ENCODE measurements around the gene CRADD. TPM values are rescaled to one million over a fixed set of nuclear protein-coding genes. Genes with fewer than 3 reads are reported as not detected.

CRADD gene
- total RNA-seq, 1 donor from 2014 or later = 9.8 TPM

DNA sequence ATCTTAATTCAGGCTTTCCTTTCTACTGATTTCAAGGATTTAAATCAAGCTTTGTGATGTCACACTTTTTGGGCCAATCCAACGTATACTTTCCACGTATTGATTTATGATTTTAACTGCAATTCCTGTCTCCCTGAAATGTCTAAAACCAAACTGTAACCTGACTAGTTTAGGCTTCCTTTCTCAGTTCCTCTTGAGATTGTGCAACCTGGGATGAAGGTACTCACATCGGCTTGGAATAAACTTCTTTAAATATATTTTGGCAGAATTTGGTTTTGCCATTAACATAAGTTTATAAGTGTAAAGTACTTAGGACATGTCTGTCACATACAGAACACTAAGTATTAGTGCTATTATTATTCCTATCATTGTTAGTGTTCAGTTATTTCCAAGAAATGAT is 224.6 kb downstream of the CRADD start:
- no peak overlapping the region for H3K27ac Mint-ChIP-seq (ENCODE audit: unreplicated experiment)
- no peak for TF ChIP-seq CTCF (conservative IDR thresholded peaks at IDR 0.05)
- peaks cover 9% of the 10 kb centered on the region for H3K9me3 Mint-ChIP-seq
- H3K27me3 Mint-ChIP-seq (ENCODE audit: low read depth) = no peaks in the 10 kb centered on the region
- peaks cover 5% of the 10 kb centered on the region for H3K36me3 Mint-ChIP-seq (ENCODE audit: low read depth)
- H3K4me1 Mint-ChIP-seq = no peaks in the 10 kb centered on the region
- H3K4me3 Mint-ChIP-seq = no peak overlapping the region
- DNase-seq (ENCODE audit: low read depth, low spot score) = no peak

DNA sequence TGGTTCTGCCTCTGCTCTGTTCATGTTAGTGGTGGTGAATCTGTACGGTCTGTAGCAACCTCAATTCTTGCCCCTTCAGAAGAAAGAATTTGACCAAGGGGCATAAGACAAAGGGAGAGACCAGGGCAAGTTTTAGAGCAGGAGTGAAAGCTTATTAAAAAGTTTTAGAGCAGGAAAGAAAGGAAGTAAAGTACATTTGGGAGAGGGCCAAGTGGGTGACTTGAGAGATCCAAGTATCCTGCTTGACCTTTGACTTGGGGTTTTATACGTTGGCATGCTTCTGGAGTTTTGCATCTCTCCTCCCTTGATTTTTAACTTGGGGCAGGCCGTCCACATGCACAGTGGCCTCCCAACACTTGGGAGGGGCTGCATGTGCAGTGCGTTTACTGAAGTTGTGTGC is 225.0 kb downstream of the CRADD start:
- peaks cover 9% of the 10 kb centered on the region for H3K9me3 Mint-ChIP-seq
- H3K4me3 Mint-ChIP-seq = no peak overlapping the region
- H3K27ac Mint-ChIP-seq (ENCODE audit: unreplicated experiment) = no peak overlapping the region
- H3K4me1 Mint-ChIP-seq = no peaks in the 10 kb centered on the region
- peaks cover 5% of the 10 kb centered on the region for H3K36me3 Mint-ChIP-seq (ENCODE audit: low read depth)
- no peaks in the 10 kb centered on the region for H3K27me3 Mint-ChIP-seq (ENCODE audit: low read depth)
- no peak for TF ChIP-seq CTCF (conservative IDR thresholded peaks at IDR 0.05)
- no peak for DNase-seq (ENCODE audit: low read depth, low spot score)

GRCh38 chr12:93902736-93903562 is 225.8 kb downstream of the CRADD start:
- no peak overlapping the region for H3K4me3 Mint-ChIP-seq
- no peak for DNase-seq (ENCODE audit: low read depth, low spot score)
- no peaks in the 10 kb centered on the region for H3K27me3 Mint-ChIP-seq (ENCODE audit: low read depth)
- no peak for TF ChIP-seq CTCF (conservative IDR thresholded peaks at IDR 0.05)
- H3K27ac Mint-ChIP-seq (ENCODE audit: unreplicated experiment) = no peak overlapping the region
- peaks cover 5% of the 10 kb centered on the region for H3K36me3 Mint-ChIP-seq (ENCODE audit: low read depth)
- peaks cover 9% of the 10 kb centered on the region for H3K9me3 Mint-ChIP-seq
- no peaks in the 10 kb centered on the region for H3K4me1 Mint-ChIP-seq

DNA sequence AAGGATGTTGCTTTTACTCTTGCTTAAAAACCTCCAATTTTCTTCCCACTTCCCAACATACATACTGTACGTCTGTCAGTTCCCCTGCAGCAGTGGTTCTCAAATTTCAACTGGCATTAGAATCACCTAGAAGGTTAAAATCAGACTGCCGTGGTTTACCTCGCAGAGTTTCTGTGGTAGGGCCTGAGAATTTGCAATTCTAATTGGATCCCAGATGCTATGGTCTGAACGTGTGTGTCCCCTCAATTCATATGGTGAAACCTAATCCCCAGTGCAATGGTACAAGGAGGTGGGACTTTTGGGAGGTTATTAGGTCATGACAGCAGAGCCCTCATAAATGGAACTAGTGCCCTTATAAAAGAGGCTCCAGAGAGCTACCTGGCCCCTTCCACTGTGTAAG is 226.9 kb downstream of the CRADD start:
- Mint-ChIP-seq H3K4me3 (no peak overlapping the region), H3K36me3 (ENCODE audit: low read depth) (peaks cover 5% of the 10 kb centered on the region), H3K9me3 (peaks cover 9% of the 10 kb centered on the region), H3K27ac (ENCODE audit: unreplicated experiment) (no peak overlapping the region), H3K27me3 (ENCODE audit: low read depth) (no peaks in the 10 kb centered on the region), H3K4me1 (no peaks in the 10 kb centered on the region)
- DNase-seq (ENCODE audit: low read depth, low spot score) = no peak
- no peak for TF ChIP-seq CTCF (conservative IDR thresholded peaks at IDR 0.05)

- no peak overlapping the region for H3K27ac Mint-ChIP-seq (ENCODE audit: unreplicated experiment)
- no peaks in the 10 kb centered on the region for H3K27me3 Mint-ChIP-seq (ENCODE audit: low read depth)
- peaks cover under 1% of the 10 kb centered on the region for H3K36me3 Mint-ChIP-seq (ENCODE audit: low read depth)
- no peak for TF ChIP-seq CTCF (conservative IDR thresholded peaks at IDR 0.05)
- H3K4me3 Mint-ChIP-seq = no peak overlapping the region
- DNase-seq (ENCODE audit: low read depth, low spot score) = no peak
- H3K9me3 Mint-ChIP-seq = peaks cover 2% of the 10 kb centered on the region
- H3K4me1 Mint-ChIP-seq = no peaks in the 10 kb centered on the region
Measured at GRCh38 chr12:93908264-93908663, 231.1 kb downstream of the CRADD start.
